OCI-LY7 (cell line): ENCODE results near the gene PGR. TPM values are rescaled to one million over a fixed set of nuclear protein-coding genes. Genes with fewer than 3 reads are reported as not detected.

Experiments
- BruUV-seq: library from RNA; stranded (reverse); fragments of 400-500 nt; replicated peaks from 2 replicates; lab custom pipeline; 2021; lab: Mats Ljungman, UMichigan
- CTCF ChIA-PET: fragments of 300-600 bp; sonication (Branson Sonifier 250); formaldehyde crosslinking; loops from one replicate; lab custom pipeline; 2022; ENCODE audit warnings: antibody characterized with exemption; ENCODE audit not compliant: unreplicated experiment; lab: Charles Lee
- POLR2A ChIA-PET: fragments of 300-600 bp; sonication (Branson Sonifier 250); formaldehyde crosslinking; loops from one replicate; lab custom pipeline; 2022; ENCODE audit warnings: antibody characterized with exemption; lab: Charles Lee
- DNase-seq: peaks from one replicate; pipeline ENCODE4 v3.0.0-alpha.2; 2015; ENCODE audit warnings: low spot score
- H2AFZ ChIP-seq: fragments of 200-600 bp; sonication (generic), shearing (Covaris generic); 2 replicates; pipeline ENCODE4 v1.6.1; 2014; ENCODE audit warnings: mild to moderate bottlenecking, antibody characterized with exemption, low read length, moderate library complexity
- H3K27ac ChIP-seq: fragments of 200-600 bp; sonication (generic); 2 replicates; pipeline ENCODE4 v1.5.1; 2014; ENCODE audit warnings: mixed run types, low read depth, mild to moderate bottlenecking, moderate library complexity, low read length, inconsistent platforms; ENCODE audit not compliant: poor library complexity, severe bottlenecking
- H3K36me3 ChIP-seq: fragments of 200-600 bp; sonication (generic); 2 replicates; pipeline ENCODE4 v1.6.1; 2014; ENCODE audit warnings: mild to moderate bottlenecking, antibody characterized with exemption, low read length, moderate library complexity, mixed read lengths; ENCODE audit not compliant: insufficient read depth
- H3K4me1 ChIP-seq: fragments of 200-600 bp; sonication (generic); 2 replicates; pipeline ENCODE4 v1.5.1; 2014; ENCODE audit warnings: mild to moderate bottlenecking, low read length; ENCODE audit not compliant: insufficient read depth, poor library complexity, severe bottlenecking
- H3K4me2 ChIP-seq: fragments of 200-600 bp; sonication (generic); 2 replicates; pipeline ENCODE4 v1.6.1; 2014; ENCODE audit warnings: mild to moderate bottlenecking, low read length
- H3K4me3 ChIP-seq: fragments of 200-600 bp; sonication (generic); 2 replicates; pipeline ENCODE4 v1.5.1; 2014; ENCODE audit warnings: mild to moderate bottlenecking, low read depth, low read length; ENCODE audit not compliant: poor library complexity, severe bottlenecking
- H3K79me2 ChIP-seq: fragments of 200-600 bp; sonication (generic); 2 replicates; pipeline ENCODE4 v1.6.1; 2016; ENCODE audit warnings: low read depth, mild to moderate bottlenecking, low read length, moderate library complexity, mixed read lengths; ENCODE audit not compliant: insufficient read depth
- H3K9me2 ChIP-seq: fragments of 200-600 bp; sonication (generic); 2 replicates; pipeline ENCODE4 v1.6.1; 2016; ENCODE audit warnings: mild to moderate bottlenecking, low read length, mixed read lengths; ENCODE audit not compliant: insufficient read depth
- H3K9me3 ChIP-seq: fragments of 200-600 bp; sonication (generic); 2 replicates; pipeline ENCODE4 v1.6.1; 2014; ENCODE audit warnings: mild to moderate bottlenecking, mixed run types, low read length, mixed read lengths
- H4K20me1 ChIP-seq: fragments of 200-600 bp; sonication (generic); 2 replicates; pipeline ENCODE4 v1.6.1; 2014; ENCODE audit warnings: mild to moderate bottlenecking, antibody characterized with exemption, low read length, moderate library complexity, mixed read lengths; ENCODE audit not compliant: insufficient read depth
- EZH2phosphoT487 ChIP-seq: fragments of 200-600 bp; sonication (generic); IDR thresholded peaks from 2 replicates; pipeline ENCODE4 v1.6.1; 2018; ENCODE audit warnings: low read depth, borderline replicate concordance, mild to moderate bottlenecking, mixed run types, antibody characterized with exemption, low read length, moderate library complexity, mixed read lengths
- intact Hi-C: fragments of 100-400 bp; cut with micrococcal nuclease; formaldehyde crosslinking; loops from one replicate; pipeline ENCODE4 v1.10.0; 2022; ENCODE audit not compliant: unreplicated experiment
- total RNA-seq, 2 experiments: library from RNA; depleted of rRNA in 1 of 2; stranded (reverse); fragments of >200 nt in 1 of 2; shearing (Covaris generic) in 1 of 2; gene quantifications; 2 replicates each; pipeline ENCODE4 v1.2.3, GENCODE V29; 2014 to 2022
- TF ChIP-seq, protein P1 (sequence below): fragments of 200-600 bp; sonication (generic); conservative IDR thresholded peaks from 2 replicates; pipeline ENCODE4 v1.5.1; 2014; ENCODE audit warnings: mild to moderate bottlenecking, antibody characterized with exemption, low read length, moderate library complexity, mixed read lengths

The PGR gene
- total RNA-seq, 2 experiments from 2014 or later = not detected

DNA sequence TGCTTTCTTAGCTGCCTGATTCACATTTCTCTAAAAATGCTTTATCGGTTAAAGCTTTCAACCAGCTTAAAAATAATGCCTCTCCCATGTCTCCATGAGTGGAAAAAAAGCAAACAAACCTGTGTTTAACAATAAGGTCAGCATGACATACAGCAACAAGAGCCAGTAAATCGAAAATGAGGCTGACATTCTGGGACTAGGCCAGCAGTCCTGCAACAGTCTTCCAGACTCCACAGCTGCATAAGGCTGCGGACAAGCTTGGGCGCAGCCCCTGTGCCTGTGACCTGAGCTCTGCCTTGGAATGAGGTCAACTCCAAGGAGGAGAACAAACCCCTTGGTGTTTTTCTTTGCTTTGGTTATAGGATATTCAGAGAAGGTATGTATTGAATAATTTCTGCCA lies 95.5 kb downstream of the PGR start:
- Histone ChIP-seq H3K27ac (no peak overlapping the region), H2AFZ (no peak overlapping the region), H3K36me3 (no peaks in the 10 kb centered on the region), H3K9me3 (no peaks in the 10 kb centered on the region), H3K4me3 (no peak overlapping the region), H3K79me2 (no peaks in the 10 kb centered on the region), H3K4me1 (no peaks in the 10 kb centered on the region), H3K9me2 (no peaks in the 10 kb centered on the region), H3K4me2 (no peak overlapping the region), H4K20me1 (no peaks in the 10 kb centered on the region)
- intact Hi-C loops = no loop called here
- TF ChIP-seq, protein P1, sequence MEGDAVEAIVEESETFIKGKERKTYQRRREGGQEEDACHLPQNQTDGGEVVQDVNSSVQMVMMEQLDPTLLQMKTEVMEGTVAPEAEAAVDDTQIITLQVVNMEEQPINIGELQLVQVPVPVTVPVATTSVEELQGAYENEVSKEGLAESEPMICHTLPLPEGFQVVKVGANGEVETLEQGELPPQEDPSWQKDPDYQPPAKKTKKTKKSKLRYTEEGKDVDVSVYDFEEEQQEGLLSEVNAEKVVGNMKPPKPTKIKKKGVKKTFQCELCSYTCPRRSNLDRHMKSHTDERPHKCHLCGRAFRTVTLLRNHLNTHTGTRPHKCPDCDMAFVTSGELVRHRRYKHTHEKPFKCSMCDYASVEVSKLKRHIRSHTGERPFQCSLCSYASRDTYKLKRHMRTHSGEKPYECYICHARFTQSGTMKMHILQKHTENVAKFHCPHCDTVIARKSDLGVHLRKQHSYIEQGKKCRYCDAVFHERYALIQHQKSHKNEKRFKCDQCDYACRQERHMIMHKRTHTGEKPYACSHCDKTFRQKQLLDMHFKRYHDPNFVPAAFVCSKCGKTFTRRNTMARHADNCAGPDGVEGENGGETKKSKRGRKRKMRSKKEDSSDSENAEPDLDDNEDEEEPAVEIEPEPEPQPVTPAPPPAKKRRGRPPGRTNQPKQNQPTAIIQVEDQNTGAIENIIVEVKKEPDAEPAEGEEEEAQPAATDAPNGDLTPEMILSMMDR = no peak
- no peak for TF ChIP-seq EZH2phosphoT487
- DNase-seq = no peak
- BruUV-seq = no TSS peak
- ChIA-PET POLR2A (interaction anchor here (0.6 to 1.0 kb wide), 3 partner anchors 100 to 1546 kb away, joined by 3 to 5 read pairs (median 3); no protein-coding TSS in a partner anchor), CTCF (no interaction called here)

DNA sequence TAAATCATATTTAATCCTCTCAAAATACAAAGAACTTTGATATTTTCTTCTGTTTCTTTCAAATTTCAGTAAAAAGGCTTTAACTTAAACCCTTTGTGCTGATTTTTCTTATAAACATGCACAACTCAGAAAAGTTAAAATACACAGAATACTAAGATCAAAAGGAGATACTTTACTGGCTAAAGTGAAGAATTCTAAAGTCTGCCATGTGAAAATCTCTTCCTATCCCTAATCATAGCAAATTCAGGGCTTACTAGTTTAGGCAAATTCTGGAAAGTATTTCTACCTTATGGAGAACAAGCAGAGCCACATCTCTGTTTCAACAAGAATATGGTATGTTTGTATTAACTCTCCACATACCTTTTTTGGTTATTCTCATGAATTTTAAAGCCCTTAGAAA lies 96.6 kb downstream of the PGR start:
- Histone ChIP-seq H3K9me2 (no peaks in the 10 kb centered on the region), H4K20me1 (no peaks in the 10 kb centered on the region), H3K9me3 (no peaks in the 10 kb centered on the region), H3K4me1 (no peaks in the 10 kb centered on the region), H2AFZ (no peak overlapping the region), H3K36me3 (no peaks in the 10 kb centered on the region), H3K4me2 (no peak overlapping the region), H3K27ac (no peak overlapping the region), H3K79me2 (no peaks in the 10 kb centered on the region), H3K4me3 (no peak overlapping the region)
- no peak for TF ChIP-seq EZH2phosphoT487
- intact Hi-C loops = no loop called here
- no TSS peak for BruUV-seq
- no peak for DNase-seq
- ChIA-PET POLR2A (interaction anchor here (1.4 kb wide), 1 partner anchor 12 kb away, joined by 3 read pairs; no protein-coding TSS in a partner anchor), CTCF (no interaction called here)

DNA sequence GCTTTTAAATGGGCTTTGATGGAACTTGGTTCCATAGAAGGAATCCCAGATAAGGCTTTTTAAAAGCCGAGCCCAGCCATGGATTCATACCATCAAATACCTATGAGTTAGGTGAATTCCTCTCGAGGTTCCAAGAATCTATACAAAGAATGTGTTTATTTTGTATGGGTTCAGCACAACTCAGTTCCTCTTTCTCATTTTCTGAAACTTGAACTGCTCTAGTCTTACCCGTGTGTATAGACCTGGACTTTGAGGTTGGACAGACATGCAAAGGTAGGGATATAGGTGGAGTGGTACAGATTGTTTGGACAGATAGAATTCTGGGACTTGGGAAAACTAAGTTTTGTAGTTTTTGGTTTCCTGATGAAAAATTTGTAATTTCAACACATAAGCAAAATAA lies 97.9 kb downstream of the PGR start:
- Histone ChIP-seq H3K27ac (no peak overlapping the region), H3K9me2 (no peaks in the 10 kb centered on the region), H3K79me2 (no peaks in the 10 kb centered on the region), H4K20me1 (no peaks in the 10 kb centered on the region), H2AFZ (no peak overlapping the region), H3K4me3 (no peak overlapping the region), H3K36me3 (no peaks in the 10 kb centered on the region), H3K4me2 (no peak overlapping the region), H3K4me1 (no peaks in the 10 kb centered on the region), H3K9me3 (no peaks in the 10 kb centered on the region)
- TF ChIP-seq EZH2phosphoT487 = no peak
- TF ChIP-seq, protein P1 = no peak
- no TSS peak for BruUV-seq
- POLR2A ChIA-PET = no interaction called here
- intact Hi-C loops = no loop called here
- no peak for DNase-seq
- CTCF ChIA-PET = no interaction called here
